GM12878 (cell line): ENCODE data around the gene DOCK1.

Experiments used
- CTCF ChIP-seq, 3 experiments: IDR thresholded peaks in 2 of 3; conservative IDR thresholded peaks in 1 of 3; 2 replicates each; pipeline ENCODE4 v1.5.1; 2011; ENCODE audit warnings: low read depth in 3 of 3, low read length in 3 of 3, mild to moderate bottlenecking in 3 of 3, control low read depth in 2 of 3, moderate library complexity in 2 of 3, inconsistent platforms in 1 of 3, mixed read lengths in 1 of 3; ENCODE audit not compliant: control insufficient read depth in 2 of 3, insufficient read depth in 1 of 3; ENCODE audit errors: extremely low read depth in 1 of 3
- YY1 ChIP-seq: IDR thresholded peaks from 2 replicates; pipeline ENCODE4 v1.6.1; 2011; ENCODE audit warnings: low read depth, mild to moderate bottlenecking, low read length
- ZNF274 ChIP-seq: IDR thresholded peaks from one replicate; pipeline ENCODE4 v1.8.0; 2011; ENCODE audit not compliant: insufficient read length, insufficient read depth

GRCh38 chr10:127306479-127306878 is 401.3 kb downstream of the DOCK1 start:
- no peak for TF ChIP-seq YY1
- TF ChIP-seq ZNF274 = no peak
- no peak for TF ChIP-seq CTCF (IDR thresholded peaks at IDR 0.05 in 2 of 3, conservative IDR thresholded peaks at IDR 0.05 in 1 of 3; ENCODE audit: control insufficient read depth in 2 of 3, extremely low read depth in 1 of 3, insufficient read depth in 1 of 3, low read depth in 3 of 3, low read length in 3 of 3)
